A549 treated with CpdA at 1 μM for 4 hours (cell line): Measurements from ENCODE around the gene CES4A. TPM values are rescaled to one million over a fixed set of nuclear protein-coding genes. Genes with fewer than 3 reads are reported as not detected.

Source experiments
- total RNA-seq: library from RNA; stranded (reverse); fragments of 200-300 nt; extraction: Qiagen RNA extraction; gene quantifications from 5 replicates; pipeline ENCODE4 v1.2.3, GENCODE V29; 2022; ENCODE audit warnings: low read depth

The CES4A gene
- 1.3 to 2.1 TPM (median 1.6 TPM) in 5 replicates for total RNA-seq

DNA sequence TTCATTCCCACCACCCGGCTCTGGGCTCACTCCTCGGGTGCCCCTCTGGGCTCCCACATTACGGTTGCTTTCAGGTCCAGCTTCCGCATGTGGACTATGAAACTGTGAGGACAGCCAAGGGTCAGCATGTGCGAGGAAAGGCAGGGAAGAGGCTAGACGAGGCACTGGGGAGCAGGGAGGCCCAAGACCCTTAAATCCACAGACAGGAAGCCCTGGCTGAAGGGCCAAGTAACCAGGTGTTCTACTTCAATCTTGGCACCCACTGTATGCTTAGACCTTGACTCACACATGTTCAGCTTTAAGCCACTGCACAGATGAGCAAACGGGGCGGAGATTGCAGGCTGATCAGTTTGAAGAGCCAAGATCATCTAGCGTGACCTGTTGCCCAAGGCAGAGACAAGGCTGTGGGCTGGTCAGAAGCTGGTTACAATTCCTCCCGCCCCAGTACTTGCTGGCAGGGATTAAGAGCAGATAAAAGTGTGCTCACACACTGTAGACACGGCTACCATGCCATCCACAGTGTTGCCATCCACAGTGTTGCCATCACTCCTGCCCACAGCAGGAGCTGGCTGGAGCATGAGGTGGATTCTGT lies at the start of gene CES4A:
Gene CES4A, plus strand, starts transcription at position 393 of the 592 bp plus-strand sequence. Its CDS starts 184 bp downstream, at position 577.

DNA sequence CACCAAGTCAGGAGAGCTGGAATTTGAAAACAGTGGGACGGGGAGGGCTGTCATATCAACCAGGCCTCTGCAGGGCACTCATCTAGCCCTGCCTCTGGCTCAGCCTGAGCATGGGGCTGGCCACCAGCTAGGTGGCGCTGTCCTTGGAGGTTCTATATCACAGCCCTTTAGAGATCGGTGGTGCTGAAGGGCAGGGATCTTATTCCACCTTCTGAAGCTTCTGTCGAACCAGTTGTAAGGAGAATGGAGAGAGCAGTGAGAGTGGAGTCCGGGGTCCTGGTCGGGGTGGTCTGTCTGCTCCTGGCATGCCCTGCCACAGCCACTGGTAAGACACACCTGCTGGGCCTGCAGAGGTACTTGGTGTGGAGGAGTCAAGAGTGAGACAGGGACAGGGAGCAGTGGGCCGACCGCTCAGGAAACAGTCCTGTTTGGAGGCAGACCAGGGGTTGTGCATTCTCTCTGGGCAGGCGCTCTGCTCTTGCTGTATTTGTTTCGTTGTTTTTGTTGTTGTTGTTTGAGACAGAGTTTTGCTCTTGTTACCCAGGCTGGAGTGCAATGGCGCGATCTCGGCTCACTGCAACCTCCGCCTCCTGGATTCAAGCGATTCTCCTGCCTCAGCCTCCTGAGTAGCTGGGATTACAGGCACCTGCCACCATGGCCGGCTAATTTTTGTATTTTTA lies 27.2 kb upstream of the CES4A start, which contains the start of gene CES3:
Gene CES3, plus strand, starts transcription at position 202 of the 680 bp plus-strand sequence. Its CDS starts 42 bp downstream, at position 244.

DNA sequence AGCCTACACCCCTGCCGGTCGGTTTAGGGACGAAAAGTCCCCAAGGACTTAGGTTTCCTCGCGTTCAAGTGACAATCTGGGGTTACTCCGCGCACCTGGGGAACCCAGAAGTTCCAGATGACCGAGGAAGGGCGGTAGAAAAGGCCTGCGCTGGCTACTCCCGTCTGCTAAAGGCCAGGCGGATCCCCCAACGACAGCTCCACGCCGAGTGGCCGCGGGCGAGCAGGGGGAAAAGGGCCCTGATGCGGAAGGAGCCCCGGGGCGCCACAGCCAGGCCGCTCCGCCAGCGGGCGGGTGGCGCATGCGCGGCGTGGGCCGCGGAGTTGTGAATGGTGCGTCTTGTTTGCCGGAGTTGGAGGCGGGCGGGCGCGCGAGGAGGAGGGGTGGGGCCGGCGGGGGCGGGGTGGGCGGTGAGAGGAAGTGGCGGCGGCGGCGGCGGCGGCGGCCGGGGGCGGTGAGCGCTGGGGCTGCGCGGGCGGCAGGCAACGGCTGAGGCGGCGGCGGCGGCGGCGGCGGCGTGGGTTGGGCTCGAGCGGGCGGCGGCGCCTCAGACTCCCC lies 40.4 kb downstream of the CES4A start, which contains the start of gene CBFB:
Gene CBFB, plus strand, starts transcription at position 454 of the 558 bp plus-strand sequence. CDS start 259 bp downstream, outside the sequence.

Other genes starting within 250 kb of the CES4A start
- gene DYNC1LI2, start 237.0 kb upstream of the CES4A start, total RNA-seq = 42.7 to 59.9 TPM (median 51.9 TPM) in 5 replicates
- 0.07 TPM in 1 of 5 replicates, not detected in the others for gene TERB1, start 187.0 kb upstream of the CES4A start, total RNA-seq
- gene NAE1, start 157.6 kb upstream of the CES4A start, total RNA-seq = 60.5 to 71.9 TPM (median 70.8 TPM) in 5 replicates
- 0.07 TPM in 1 of 5 replicates, not detected in the others for gene CA7, start 144.2 kb upstream of the CES4A start, total RNA-seq
- 5.4 to 7.6 TPM (median 5.6 TPM) in 5 replicates for gene PDP2, start 108.1 kb upstream of the CES4A start, total RNA-seq
- gene CDH16, start 69.7 kb upstream of the CES4A start, total RNA-seq = 0.16 to 0.28 TPM (median 0.23 TPM) in 5 replicates
- 7.2 to 19.8 TPM (median 11.7 TPM) in 5 replicates for gene RRAD, start 63.1 kb upstream of the CES4A start, total RNA-seq
- gene CIAO2B, start 54.2 kb upstream of the CES4A start, total RNA-seq = 121 to 175 TPM (median 171 TPM) in 5 replicates
- 27.5 to 30.8 TPM (median 28.4 TPM) in 5 replicates for gene CES2, start 53.1 kb upstream of the CES4A start, total RNA-seq
- gene CES3, start 27.3 kb upstream of the CES4A start, total RNA-seq = 1.7 to 2.3 TPM (median 2.0 TPM) in 5 replicates
- gene CBFB, start 40.6 kb downstream of the CES4A start, total RNA-seq = 45.0 to 53.6 TPM (median 50.3 TPM) in 5 replicates
- gene PHAF1, start 121.4 kb downstream of the CES4A start, total RNA-seq = 22.2 to 24.5 TPM (median 23.4 TPM) in 5 replicates
- 5.7 to 8.5 TPM (median 7.9 TPM) in 5 replicates for gene B3GNT9, start 162.4 kb downstream of the CES4A start, total RNA-seq
- gene TRADD, start 171.3 kb downstream of the CES4A start, total RNA-seq = 10.7 to 20.7 TPM (median 20.5 TPM) in 5 replicates
- gene FBXL8, start 171.4 kb downstream of the CES4A start, total RNA-seq = 5.2 to 9.5 TPM (median 8.5 TPM) in 5 replicates
- gene HSF4, start 176.2 kb downstream of the CES4A start, total RNA-seq = 11.9 to 16.0 TPM (median 14.6 TPM) in 5 replicates
- 44.9 to 52.4 TPM (median 50.2 TPM) in 5 replicates for gene NOL3, start 181.9 kb downstream of the CES4A start, total RNA-seq
- gene MATCAP1, start 195.4 kb downstream of the CES4A start, total RNA-seq = 3.6 to 8.0 TPM (median 5.9 TPM) in 5 replicates
- 0.07 to 0.48 TPM in 2 of 5 replicates, not detected in the others for gene EXOC3L1, start 201.5 kb downstream of the CES4A start, total RNA-seq
- 75.9 to 98.6 TPM (median 92.7 TPM) in 5 replicates for gene E2F4, start 203.6 kb downstream of the CES4A start, total RNA-seq
- gene ELMO3, start 210.5 kb downstream of the CES4A start, total RNA-seq = 0.66 to 1.4 TPM (median 1.3 TPM) in 5 replicates
- gene TMEM208, start 238.5 kb downstream of the CES4A start, total RNA-seq = 78.6 to 101 TPM (median 94.1 TPM) in 5 replicates